ENCODE measurements around the gene UBE3B.

- no peak for TF ChIP-seq CTCF (IDR thresholded peaks at IDR 0.05)
- TF ChIP-seq EZH2phosphoT487 (IDR thresholded peaks at IDR 0.05): no peak
- no peak for TF ChIP-seq EZH2 (IDR thresholded peaks at IDR 0.05)
These were observed 95.8 kb downstream of the UBE3B start, which contains the start of the genes MMAB and MVK for GRCh38 chr12:109573029-109573913.
